HG03103 (cell line): Measurements from ENCODE around the gene UQCC2.

Experiments
- ATAC-seq: cut with Tn5 transposase; IDR thresholded peaks from one replicate; pipeline ENCODE4 v1.9.1; 2021; ENCODE audit warnings: low read depth; ENCODE audit not compliant: unreplicated experiment

The UQCC2 gene

GRCh38 chr6:33693186-33694105, 18.1 kb downstream of the UQCC2 start:
- no peak for ATAC-seq

- ATAC-seq, result no peak
Observed at GRCh38 chr6:33692760-33693158, 18.7 kb downstream of the UQCC2 start.

GRCh38 chr6:33692078-33692759, 19.3 kb downstream of the UQCC2 start:
- no peak for ATAC-seq

- no peak for ATAC-seq
Observed at GRCh38 chr6:33691456-33692077, 19.9 kb downstream of the UQCC2 start.

GRCh38 chr6:33690766-33691165, 20.7 kb downstream of the UQCC2 start:
- no peak for ATAC-seq

GRCh38 chr6:33689879-33690278, 21.6 kb downstream of the UQCC2 start:
- no peak for ATAC-seq

- ATAC-seq, result no peak
Observed at GRCh38 chr6:33689148-33689494, 22.4 kb downstream of the UQCC2 start.

- no peak for ATAC-seq
Observed at GRCh38 chr6:33688451-33689147, 22.9 kb downstream of the UQCC2 start.

GRCh38 chr6:33688006-33688405, 23.5 kb downstream of the UQCC2 start:
- ATAC-seq, result no peak

- no peak for ATAC-seq
Observed at GRCh38 chr6:33686981-33687975, 24.2 kb downstream of the UQCC2 start.

- ATAC-seq, result no peak
Observed at GRCh38 chr6:33686225-33686924, 25.1 kb downstream of the UQCC2 start.

GRCh38 chr6:33685411-33686224, 25.9 kb downstream of the UQCC2 start:
- no peak for ATAC-seq

GRCh38 chr6:33684983-33685382, 26.5 kb downstream of the UQCC2 start:
- no peak for ATAC-seq

GRCh38 chr6:33684428-33684896, 27.0 kb downstream of the UQCC2 start:
- ATAC-seq, result no peak

GRCh38 chr6:33683576-33684427, 27.7 kb downstream of the UQCC2 start:
- no peak for ATAC-seq

GRCh38 chr6:33683051-33683571, 28.4 kb downstream of the UQCC2 start:
- ATAC-seq, result no peak

- no peak for ATAC-seq
Observed at GRCh38 chr6:33682341-33682740, 29.2 kb downstream of the UQCC2 start.
